Measurements from ENCODE around the gene RCOR1.

GRCh38 chr14:102761206-102761605, 168.8 kb downstream of the RCOR1 start:
- no peak for TF ChIP-seq CTCF (IDR thresholded peaks at IDR 0.05 in 8 of 11, conservative IDR thresholded peaks at IDR 0.05 in 3 of 11)
- no peak for TF ChIP-seq POLR2A (IDR thresholded peaks at IDR 0.05)
- peak in 1 of 3 donors; percentile 6 for TF ChIP-seq POLR2AphosphoS5 (IDR thresholded peaks at IDR 0.05)
